Measurements from ENCODE around the gene MACROD2.

MACROD2 gene

GRCh38 chr20:15843777-15844176 is 1848.5 kb downstream of the MACROD2 start:
- ATAC-seq, result no peak
- no peak for TF ChIP-seq ARNTL (CRISPR knock-in tag; IDR thresholded peaks at IDR 0.05; ENCODE audit: borderline replicate concordance, low read depth)
- TF ChIP-seq OSR1 (CRISPR knock-in tag; IDR thresholded peaks at IDR 0.05), result no peak
- TF ChIP-seq CSRNP3 (CRISPR knock-in tag; IDR thresholded peaks at IDR 0.05), result no peak
- no peak for TF ChIP-seq GLIS3 (CRISPR knock-in tag; IDR thresholded peaks at IDR 0.05)
- TF ChIP-seq, protein P1, sequence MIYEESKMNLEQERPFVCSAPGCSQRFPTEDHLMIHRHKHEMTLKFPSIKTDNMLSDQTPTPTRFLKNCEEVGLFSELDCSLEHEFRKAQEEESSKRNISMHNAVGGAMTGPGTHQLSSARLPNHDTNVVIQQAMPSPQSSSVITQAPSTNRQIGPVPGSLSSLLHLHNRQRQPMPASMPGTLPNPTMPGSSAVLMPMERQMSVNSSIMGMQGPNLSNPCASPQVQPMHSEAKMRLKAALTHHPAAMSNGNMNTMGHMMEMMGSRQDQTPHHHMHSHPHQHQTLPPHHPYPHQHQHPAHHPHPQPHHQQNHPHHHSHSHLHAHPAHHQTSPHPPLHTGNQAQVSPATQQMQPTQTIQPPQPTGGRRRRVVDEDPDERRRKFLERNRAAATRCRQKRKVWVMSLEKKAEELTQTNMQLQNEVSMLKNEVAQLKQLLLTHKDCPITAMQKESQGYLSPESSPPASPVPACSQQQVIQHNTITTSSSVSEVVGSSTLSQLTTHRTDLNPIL (CRISPR knock-in tag; IDR thresholded peaks at IDR 0.05; ENCODE audit: low read depth), result no peak
- TF ChIP-seq, protein P2, sequence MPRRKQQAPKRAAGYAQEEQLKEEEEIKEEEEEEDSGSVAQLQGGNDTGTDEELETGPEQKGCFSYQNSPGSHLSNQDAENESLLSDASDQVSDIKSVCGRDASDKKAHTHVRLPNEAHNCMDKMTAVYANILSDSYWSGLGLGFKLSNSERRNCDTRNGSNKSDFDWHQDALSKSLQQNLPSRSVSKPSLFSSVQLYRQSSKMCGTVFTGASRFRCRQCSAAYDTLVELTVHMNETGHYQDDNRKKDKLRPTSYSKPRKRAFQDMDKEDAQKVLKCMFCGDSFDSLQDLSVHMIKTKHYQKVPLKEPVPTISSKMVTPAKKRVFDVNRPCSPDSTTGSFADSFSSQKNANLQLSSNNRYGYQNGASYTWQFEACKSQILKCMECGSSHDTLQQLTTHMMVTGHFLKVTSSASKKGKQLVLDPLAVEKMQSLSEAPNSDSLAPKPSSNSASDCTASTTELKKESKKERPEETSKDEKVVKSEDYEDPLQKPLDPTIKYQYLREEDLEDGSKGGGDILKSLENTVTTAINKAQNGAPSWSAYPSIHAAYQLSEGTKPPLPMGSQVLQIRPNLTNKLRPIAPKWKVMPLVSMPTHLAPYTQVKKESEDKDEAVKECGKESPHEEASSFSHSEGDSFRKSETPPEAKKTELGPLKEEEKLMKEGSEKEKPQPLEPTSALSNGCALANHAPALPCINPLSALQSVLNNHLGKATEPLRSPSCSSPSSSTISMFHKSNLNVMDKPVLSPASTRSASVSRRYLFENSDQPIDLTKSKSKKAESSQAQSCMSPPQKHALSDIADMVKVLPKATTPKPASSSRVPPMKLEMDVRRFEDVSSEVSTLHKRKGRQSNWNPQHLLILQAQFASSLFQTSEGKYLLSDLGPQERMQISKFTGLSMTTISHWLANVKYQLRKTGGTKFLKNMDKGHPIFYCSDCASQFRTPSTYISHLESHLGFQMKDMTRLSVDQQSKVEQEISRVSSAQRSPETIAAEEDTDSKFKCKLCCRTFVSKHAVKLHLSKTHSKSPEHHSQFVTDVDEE (CRISPR knock-in tag; IDR thresholded peaks at IDR 0.05), result no peak
- no peak for TF ChIP-seq ZNF565 (CRISPR knock-in tag; conservative IDR thresholded peaks at IDR 0.05; ENCODE audit: low read depth)
- no peak for TF ChIP-seq CSDC2 (CRISPR knock-in tag; IDR thresholded peaks at IDR 0.05)
- no peak for TF ChIP-seq ZFP30 (CRISPR knock-in tag; IDR thresholded peaks at IDR 0.05)
- no peak for TF ChIP-seq ISL1 (CRISPR knock-in tag; IDR thresholded peaks at IDR 0.05)
- TF ChIP-seq SNAI2 (CRISPR knock-in tag; IDR thresholded peaks at IDR 0.05), result no peak
- no peak for TF ChIP-seq TCF4 (CRISPR knock-in tag; IDR thresholded peaks at IDR 0.05; ENCODE audit: borderline replicate concordance)
- no peak for TF ChIP-seq POU6F1 (CRISPR knock-in tag; IDR thresholded peaks at IDR 0.05; ENCODE audit: borderline replicate concordance, low read depth)

DNA sequence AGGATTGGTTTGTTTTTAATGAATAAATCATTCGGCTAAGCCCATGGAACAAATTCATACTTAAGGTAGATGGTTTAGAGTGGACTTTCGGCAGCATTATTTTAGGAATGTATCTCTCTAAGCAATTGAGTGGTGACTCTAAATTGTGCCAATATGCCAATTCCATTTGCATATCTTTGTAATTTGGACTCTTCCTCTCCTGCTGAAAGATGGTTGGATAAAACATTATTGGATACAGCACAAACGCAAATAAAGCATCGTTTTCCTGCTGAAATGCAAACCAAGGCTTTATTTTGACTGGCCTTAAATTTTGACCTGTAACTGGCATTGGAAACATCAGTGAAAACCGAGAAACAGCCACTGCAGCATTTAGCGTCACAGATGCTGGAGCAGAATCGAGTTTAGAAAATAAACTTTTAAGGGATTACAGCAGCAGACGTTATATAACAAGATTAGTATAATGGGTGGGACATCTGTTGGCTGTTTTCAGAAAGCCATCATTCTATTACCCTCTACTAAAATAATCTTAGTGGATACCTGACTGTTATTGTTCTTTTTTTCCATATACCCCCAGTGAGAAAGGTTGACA is 1852.0 kb downstream of the MACROD2 start:
- ATAC-seq, result no peak
- TF ChIP-seq ISL1 (CRISPR knock-in tag; IDR thresholded peaks at IDR 0.05) (no peak), GLIS3 (CRISPR knock-in tag; IDR thresholded peaks at IDR 0.05) (no peak), TCF4 (CRISPR knock-in tag; IDR thresholded peaks at IDR 0.05; ENCODE audit: borderline replicate concordance) (peak; percentile 72; the same call in 1 of the 2 replicates), CSDC2 (CRISPR knock-in tag; IDR thresholded peaks at IDR 0.05) (no peak)

- TF ChIP-seq CSDC2 (CRISPR knock-in tag; IDR thresholded peaks at IDR 0.05) (no peak), ZNF565 (CRISPR knock-in tag; conservative IDR thresholded peaks at IDR 0.05; ENCODE audit: low read depth) (no peak), ZC3H10 (CRISPR knock-in tag; IDR thresholded peaks at IDR 0.05) (no peak), ZFP3 (CRISPR knock-in tag; IDR thresholded peaks at IDR 0.05) (no peak), BACH2 (CRISPR knock-in tag; IDR thresholded peaks at IDR 0.05; ENCODE audit: borderline replicate concordance) (no peak), ZNF8 (CRISPR knock-in tag; IDR thresholded peaks at IDR 0.05) (no peak), SNAI2 (CRISPR knock-in tag; IDR thresholded peaks at IDR 0.05) (no peak), POU6F1 (CRISPR knock-in tag; IDR thresholded peaks at IDR 0.05; ENCODE audit: borderline replicate concordance, low read depth) (no peak), RARB (CRISPR knock-in tag; IDR thresholded peaks at IDR 0.05) (no peak), ESRRG (CRISPR knock-in tag; IDR thresholded peaks at IDR 0.05) (no peak), GLIS3 (CRISPR knock-in tag; IDR thresholded peaks at IDR 0.05) (no peak), TCF4 (CRISPR knock-in tag; IDR thresholded peaks at IDR 0.05; ENCODE audit: borderline replicate concordance) (no peak)
- TF ChIP-seq, protein P1 (CRISPR knock-in tag; IDR thresholded peaks at IDR 0.05; ENCODE audit: low read depth), result no peak
- TF ChIP-seq, protein P3, sequence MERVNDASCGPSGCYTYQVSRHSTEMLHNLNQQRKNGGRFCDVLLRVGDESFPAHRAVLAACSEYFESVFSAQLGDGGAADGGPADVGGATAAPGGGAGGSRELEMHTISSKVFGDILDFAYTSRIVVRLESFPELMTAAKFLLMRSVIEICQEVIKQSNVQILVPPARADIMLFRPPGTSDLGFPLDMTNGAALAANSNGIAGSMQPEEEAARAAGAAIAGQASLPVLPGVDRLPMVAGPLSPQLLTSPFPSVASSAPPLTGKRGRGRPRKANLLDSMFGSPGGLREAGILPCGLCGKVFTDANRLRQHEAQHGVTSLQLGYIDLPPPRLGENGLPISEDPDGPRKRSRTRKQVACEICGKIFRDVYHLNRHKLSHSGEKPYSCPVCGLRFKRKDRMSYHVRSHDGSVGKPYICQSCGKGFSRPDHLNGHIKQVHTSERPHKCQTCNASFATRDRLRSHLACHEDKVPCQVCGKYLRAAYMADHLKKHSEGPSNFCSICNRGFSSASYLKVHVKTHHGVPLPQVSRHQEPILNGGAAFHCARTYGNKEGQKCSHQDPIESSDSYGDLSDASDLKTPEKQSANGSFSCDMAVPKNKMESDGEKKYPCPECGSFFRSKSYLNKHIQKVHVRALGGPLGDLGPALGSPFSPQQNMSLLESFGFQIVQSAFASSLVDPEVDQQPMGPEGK (CRISPR knock-in tag; IDR thresholded peaks at IDR 0.05; ENCODE audit: borderline replicate concordance), result no peak
- TF ChIP-seq, protein P2 (CRISPR knock-in tag; IDR thresholded peaks at IDR 0.05), result no peak
- ATAC-seq, result no peak
Measured at GRCh38 chr20:15848126-15848525, 1852.8 kb downstream of the MACROD2 start.
